PFSK-1 (cell line): ENCODE results near the gene FAM83B.

Experiments used
- REST ChIP-seq, 2 experiments: IDR thresholded peaks; 2 replicates each; pipeline versions ENCODE4 v1.6.1 to v1.8.0; 2011 to 2012; ENCODE audit warnings: low read depth in 2 of 2, low read length in 2 of 2, control low read depth in 1 of 2, inconsistent platforms in 1 of 2, mild to moderate bottlenecking in 1 of 2, moderate library complexity in 1 of 2; ENCODE audit not compliant: insufficient read depth in 1 of 2
- TAF1 ChIP-seq: IDR thresholded peaks from 2 replicates; pipeline ENCODE4 v1.6.1; 2012; ENCODE audit warnings: low read length, control low read depth, borderline replicate concordance; ENCODE audit not compliant: insufficient read depth

GRCh38 chr6:54909184-54909583, 62.6 kb downstream of the FAM83B start:
- TF ChIP-seq REST (IDR thresholded peaks at IDR 0.05; ENCODE audit: insufficient read depth in 1 of 2, low read depth in 2 of 2, low read length in 2 of 2): no peak
- TF ChIP-seq TAF1: no peak
